SK-N-SH (cell line): ENCODE measurements around the gene TMEM97. TPM values are rescaled to one million over a fixed set of nuclear protein-coding genes. Genes with fewer than 3 reads are reported as not detected.

Experiments
- CTCF ChIA-PET: fragments of 300-600, 350-600 bp; formaldehyde crosslinking; extraction: SDS; loops from one replicate; lab custom pipeline; 2021; lab: Yijun Ruan, JAX
- POLR2A ChIA-PET: fragments of 350-600 bp; sonication (Branson Sonifier 250); formaldehyde crosslinking; extraction: SDS; loops from one replicate; lab custom pipeline; 2020; ENCODE audit warnings: antibody characterized with exemption, inconsistent platforms; lab: Yijun Ruan, JAX
- DNase-seq: peaks from one replicate; pipeline ENCODE4 v3.0.0; 2012
- H2AFZ ChIP-seq: fragments of 200-600 bp; sonication (generic); 2 replicates; pipeline ENCODE4 v1.8.1; 2016; ENCODE audit warnings: antibody characterized with exemption, mild to moderate bottlenecking, low read depth
- H3F3A ChIP-seq: fragments of 200-600 bp; sonication (generic); replicated peaks from 2 replicates; pipeline ENCODE3; 2016; ENCODE audit warnings: antibody characterized with exemption, mild to moderate bottlenecking; ENCODE audit not compliant: insufficient read depth
- H3K27ac ChIP-seq, 2 experiments: fragments of 200-500 bp in 1 of 2; fragments of 200-600 bp in 1 of 2; sonication (Bioruptor generic) in 1 of 2; sonication (generic), shearing (Covaris generic) in 1 of 2; 2 replicates each; pipeline versions ENCODE4 v1.5.1 to v1.6.1; 2014 to 2016; ENCODE audit warnings: low read depth in 2 of 2, inconsistent platforms in 1 of 2, low read length in 1 of 2, mild to moderate bottlenecking in 1 of 2, mixed read lengths in 1 of 2
- H3K27me3 ChIP-seq: fragments of 200-600 bp; sonication (generic), shearing (Covaris generic); 2 replicates; pipeline ENCODE4 v1.6.1; 2016; ENCODE audit warnings: mixed run types; ENCODE audit not compliant: insufficient read depth
- H3K36me3 ChIP-seq, 2 experiments: fragments of 200-500 bp in 1 of 2; fragments of 200-600 bp in 1 of 2; sonication (Bioruptor generic) in 1 of 2; sonication (generic) in 1 of 2; replicated peaks in 1 of 2; 2 replicates each; pipeline versions ENCODE3 to v1.5.1; 2014 to 2016; ENCODE audit warnings: low read length in 1 of 2, mild to moderate bottlenecking in 1 of 2; ENCODE audit not compliant: insufficient read depth in 2 of 2, control insufficient read depth in 1 of 2
- H3K4me1 ChIP-seq, 2 experiments: fragments of 200-500 bp in 1 of 2; fragments of 200-600 bp in 1 of 2; sonication (Bioruptor generic) in 1 of 2; sonication (generic), shearing (Covaris generic) in 1 of 2; 2 replicates each; pipeline versions ENCODE4 v1.5.1 to v1.6.1; 2014 to 2016; ENCODE audit warnings: low read depth in 1 of 2, low read length in 1 of 2, mixed run types in 1 of 2; ENCODE audit not compliant: insufficient read depth in 2 of 2, control insufficient read depth in 1 of 2
- H3K4me2 ChIP-seq: fragments of 200-600 bp; sonication (generic), shearing (Covaris generic); 2 replicates; pipeline ENCODE4 v1.6.1; 2017; ENCODE audit warnings: mixed run types
- H3K4me3 ChIP-seq, 2 experiments: fragments of 200-500 bp in 1 of 2; fragments of 200-600 bp in 1 of 2; sonication (Bioruptor generic) in 1 of 2; sonication (generic), shearing (Covaris generic) in 1 of 2; 2 replicates each; pipeline versions ENCODE4 v1.5.1 to v1.8.1; 2014 to 2016; ENCODE audit warnings: low read depth in 2 of 2, inconsistent platforms in 1 of 2, low read length in 1 of 2, mild to moderate bottlenecking in 1 of 2, mixed read lengths in 1 of 2, moderate library complexity in 1 of 2
- H3K79me2 ChIP-seq: fragments of 200-600 bp; sonication (generic); 2 replicates; pipeline ENCODE4 v1.8.1; 2017; ENCODE audit warnings: mild to moderate bottlenecking; ENCODE audit not compliant: insufficient read depth
- H3K9ac ChIP-seq: fragments of 200-600 bp; sonication (generic); 2 replicates; pipeline ENCODE4 v1.6.1; 2017; ENCODE audit warnings: mixed run types
- H3K9me2 ChIP-seq: fragments of 200-600 bp; sonication (generic); 2 replicates; pipeline ENCODE4 v1.6.1; 2017; ENCODE audit warnings: mixed run types
- H3K9me3 ChIP-seq: fragments of 200-600 bp; sonication (generic); 2 replicates; pipeline ENCODE4 v1.6.1; 2017; ENCODE audit warnings: mixed run types, mild to moderate bottlenecking, moderate library complexity
- H4K20me1 ChIP-seq: fragments of 200-600 bp; sonication (generic); 2 replicates; pipeline ENCODE4 v1.6.1; 2017; ENCODE audit warnings: mild to moderate bottlenecking, mixed run types; ENCODE audit not compliant: insufficient read depth
- CTCF ChIP-seq: fragments of 200-600 bp; sonication (generic); IDR thresholded peaks from 2 replicates; pipeline ENCODE4 v1.6.1; 2017; ENCODE audit warnings: antibody characterized with exemption, mild to moderate bottlenecking, moderate library complexity
- ELF1 ChIP-seq: IDR thresholded peaks from 2 replicates; pipeline ENCODE4 v1.4.0; 2012
- EP300 ChIP-seq, 2 experiments: IDR thresholded peaks; 2 replicates each; pipeline versions ENCODE4 v1.4.0 to v1.6.1; 2012; ENCODE audit warnings: borderline replicate concordance in 1 of 2, low read depth in 1 of 2, low read length in 1 of 2
- EZH2phosphoT487 ChIP-seq: fragments of 200-600 bp; sonication (generic); IDR thresholded peaks from 2 replicates; pipeline ENCODE4 v1.6.1; 2017; ENCODE audit warnings: low read depth, mixed run types, mild to moderate bottlenecking, antibody characterized with exemption, moderate library complexity, borderline replicate concordance
- FOSL2 ChIP-seq: IDR thresholded peaks from 2 replicates; pipeline ENCODE4 v1.4.0; 2012; ENCODE audit warnings: low read depth, mild to moderate bottlenecking, moderate library complexity, borderline replicate concordance
- FOXJ3 ChIP-seq: sonication (generic); formaldehyde crosslinking; IDR thresholded peaks from 2 replicates; pipeline ENCODE4 v1.5.1; 2020; ENCODE audit warnings: mild to moderate bottlenecking, missing genetic modification reagents
- GATA2 ChIP-seq: sonication (generic); formaldehyde crosslinking; IDR thresholded peaks from 2 replicates; pipeline ENCODE4 v1.5.0; 2020; ENCODE audit warnings: mild to moderate bottlenecking, missing genetic modification reagents
- MEF2A ChIP-seq: IDR thresholded peaks from 2 replicates; pipeline ENCODE4 v1.4.0; 2012; ENCODE audit warnings: low read depth, borderline replicate concordance
- NRF1 ChIP-seq: IDR thresholded peaks from 2 replicates; pipeline ENCODE4 v1.6.1; 2012; ENCODE audit warnings: low read depth, mild to moderate bottlenecking, low read length
- PBX3 ChIP-seq: IDR thresholded peaks from 2 replicates; pipeline ENCODE4; 2012
- RCOR1 ChIP-seq: fragments of 150-350 bp; IDR thresholded peaks from 2 replicates; pipeline ENCODE4 v1.6.1; 2017; ENCODE audit warnings: antibody characterized with exemption, low read length
- RXRA ChIP-seq: IDR thresholded peaks from 2 replicates; pipeline ENCODE4 v1.4.0; 2012; ENCODE audit warnings: low read depth, mild to moderate bottlenecking, borderline replicate concordance
- SIN3A ChIP-seq: IDR thresholded peaks from 2 replicates; pipeline ENCODE4 v1.6.1; 2012; ENCODE audit warnings: low read depth, mild to moderate bottlenecking, low read length, moderate library complexity, borderline replicate concordance
- SMC3 ChIP-seq: IDR thresholded peaks from 2 replicates; pipeline ENCODE4 v1.6.1; 2012; ENCODE audit warnings: low read depth, low read length, improper control_type of control experiment
- TEAD4 ChIP-seq: IDR thresholded peaks from 2 replicates; pipeline ENCODE4 v1.4.0; 2012; ENCODE audit warnings: mild to moderate bottlenecking, borderline replicate concordance; ENCODE audit not compliant: insufficient read depth
- USF1 ChIP-seq: IDR thresholded peaks from 2 replicates; pipeline ENCODE4 v1.4.0; 2012; ENCODE audit warnings: low read depth, borderline replicate concordance
- YY1 ChIP-seq: IDR thresholded peaks from 2 replicates; pipeline ENCODE4 v1.4.0; 2012; ENCODE audit warnings: low read depth, mild to moderate bottlenecking
- WGBS: methylation state at CpG from one replicate; pipeline ENCODE4 v1.1.6; 2017; ENCODE audit warnings: low lambda C conversion rate; 5-methylcytosine and 5-hydroxymethylcytosine counted together
- polyA plus RNA-seq, 3 experiments: library from polyadenylated mRNA; depleted of rRNA; stranded (reverse); fragments of >200 nt; gene quantifications; 2 replicates each; pipeline ENCODE4 v1.2.3, GENCODE V29; 2012
- TF ChIP-seq, protein P1 (sequence below): IDR thresholded peaks from 2 replicates; pipeline ENCODE4 v1.6.1; 2012; ENCODE audit warnings: mild to moderate bottlenecking, low read depth, low read length, moderate library complexity
- TF ChIP-seq, protein P2 (sequence below): fragments of 150-350 bp; IDR thresholded peaks from 2 replicates; pipeline ENCODE4 v1.6.1; 2017; ENCODE audit warnings: antibody characterized with exemption, low read length, low read depth, borderline replicate concordance

The TMEM97 gene
- polyA plus RNA-seq, 1 of the 3 experiments (the other 2 are of a cell fraction), result 8.6 TPM

- TF ChIP-seq RXRA, result no peak
- no peak for TF ChIP-seq MEF2A
- TF ChIP-seq EP300 (IDR thresholded peaks at IDR 0.05; ENCODE audit: borderline replicate concordance in 1 of 2, low read depth in 1 of 2, low read length in 1 of 2), result no peak
- no peak for TF ChIP-seq TEAD4
- no peak for TF ChIP-seq YY1
- no peak for TF ChIP-seq CTCF
- no peak for TF ChIP-seq SIN3A
- TF ChIP-seq ELF1, result no peak
- TF ChIP-seq FOSL2, result no peak
- TF ChIP-seq NRF1, result no peak
- TF ChIP-seq, protein P1, sequence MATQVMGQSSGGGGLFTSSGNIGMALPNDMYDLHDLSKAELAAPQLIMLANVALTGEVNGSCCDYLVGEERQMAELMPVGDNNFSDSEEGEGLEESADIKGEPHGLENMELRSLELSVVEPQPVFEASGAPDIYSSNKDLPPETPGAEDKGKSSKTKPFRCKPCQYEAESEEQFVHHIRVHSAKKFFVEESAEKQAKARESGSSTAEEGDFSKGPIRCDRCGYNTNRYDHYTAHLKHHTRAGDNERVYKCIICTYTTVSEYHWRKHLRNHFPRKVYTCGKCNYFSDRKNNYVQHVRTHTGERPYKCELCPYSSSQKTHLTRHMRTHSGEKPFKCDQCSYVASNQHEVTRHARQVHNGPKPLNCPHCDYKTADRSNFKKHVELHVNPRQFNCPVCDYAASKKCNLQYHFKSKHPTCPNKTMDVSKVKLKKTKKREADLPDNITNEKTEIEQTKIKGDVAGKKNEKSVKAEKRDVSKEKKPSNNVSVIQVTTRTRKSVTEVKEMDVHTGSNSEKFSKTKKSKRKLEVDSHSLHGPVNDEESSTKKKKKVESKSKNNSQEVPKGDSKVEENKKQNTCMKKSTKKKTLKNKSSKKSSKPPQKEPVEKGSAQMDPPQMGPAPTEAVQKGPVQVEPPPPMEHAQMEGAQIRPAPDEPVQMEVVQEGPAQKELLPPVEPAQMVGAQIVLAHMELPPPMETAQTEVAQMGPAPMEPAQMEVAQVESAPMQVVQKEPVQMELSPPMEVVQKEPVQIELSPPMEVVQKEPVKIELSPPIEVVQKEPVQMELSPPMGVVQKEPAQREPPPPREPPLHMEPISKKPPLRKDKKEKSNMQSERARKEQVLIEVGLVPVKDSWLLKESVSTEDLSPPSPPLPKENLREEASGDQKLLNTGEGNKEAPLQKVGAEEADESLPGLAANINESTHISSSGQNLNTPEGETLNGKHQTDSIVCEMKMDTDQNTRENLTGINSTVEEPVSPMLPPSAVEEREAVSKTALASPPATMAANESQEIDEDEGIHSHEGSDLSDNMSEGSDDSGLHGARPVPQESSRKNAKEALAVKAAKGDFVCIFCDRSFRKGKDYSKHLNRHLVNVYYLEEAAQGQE, result no peak
- no peak for TF ChIP-seq PBX3
- no peak for TF ChIP-seq RCOR1
- no peak for TF ChIP-seq GATA2 (CRISPR knock-in tag)
- TF ChIP-seq USF1, result no peak
- no peak for TF ChIP-seq EZH2phosphoT487
- TF ChIP-seq FOXJ3 (CRISPR knock-in tag), result no peak
- TF ChIP-seq, protein P2, sequence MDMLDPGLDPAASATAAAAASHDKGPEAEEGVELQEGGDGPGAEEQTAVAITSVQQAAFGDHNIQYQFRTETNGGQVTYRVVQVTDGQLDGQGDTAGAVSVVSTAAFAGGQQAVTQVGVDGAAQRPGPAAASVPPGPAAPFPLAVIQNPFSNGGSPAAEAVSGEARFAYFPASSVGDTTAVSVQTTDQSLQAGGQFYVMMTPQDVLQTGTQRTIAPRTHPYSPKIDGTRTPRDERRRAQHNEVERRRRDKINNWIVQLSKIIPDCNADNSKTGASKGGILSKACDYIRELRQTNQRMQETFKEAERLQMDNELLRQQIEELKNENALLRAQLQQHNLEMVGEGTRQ, result no peak
- TF ChIP-seq SMC3, result no peak
- H3K4me2 ChIP-seq, result no peak overlapping the region
- no peaks in the 10 kb centered on the region for H3K27me3 ChIP-seq
- ChIA-PET POLR2A (interaction anchor here (4.5 kb wide), 1 partner anchor 11 kb away, joined by 34 read pairs; the partner anchor contains the start of gene POLDIP2), CTCF (no interaction called here)
- no peaks in the 10 kb centered on the region for H3K9me2 ChIP-seq
- peaks cover 18% of the 10 kb centered on the region for H3F3A ChIP-seq
- no peak overlapping the region for H3K4me3 ChIP-seq
- 89% methylated on average over 3 of the region's 5 CpGs for WGBS
- DNase-seq, result no peak
- H3K79me2 ChIP-seq, result peaks cover 10% of the 10 kb centered on the region
- peaks cover 13 to 24% of the 10 kb centered on the region in 2 experiments for H3K4me1 ChIP-seq
- no peak overlapping the region for H3K9ac ChIP-seq
- H2AFZ ChIP-seq, result no peak overlapping the region
- H3K36me3 ChIP-seq, result peaks cover 0 to 14% of the 10 kb centered on the region in 2 experiments
- no peak overlapping the region for H3K27ac ChIP-seq
- no peaks in the 10 kb centered on the region for H3K9me3 ChIP-seq
- H4K20me1 ChIP-seq, result peaks cover 9% of the 10 kb centered on the region
These were observed 49.4 kb downstream of the TMEM97 start for GRCh38 chr17:28368306-28368831.
